GM19324 (cell line): Measurements from ENCODE around the gene EIF4G2.

ENCODE experiments used
- ATAC-seq: cut with Tn5 transposase; IDR thresholded peaks from one replicate; pipeline ENCODE4 v1.9.1; 2021; ENCODE audit warnings: mild to moderate bottlenecking, moderate library complexity; ENCODE audit not compliant: unreplicated experiment, low FRiP score

Gene EIF4G2

DNA sequence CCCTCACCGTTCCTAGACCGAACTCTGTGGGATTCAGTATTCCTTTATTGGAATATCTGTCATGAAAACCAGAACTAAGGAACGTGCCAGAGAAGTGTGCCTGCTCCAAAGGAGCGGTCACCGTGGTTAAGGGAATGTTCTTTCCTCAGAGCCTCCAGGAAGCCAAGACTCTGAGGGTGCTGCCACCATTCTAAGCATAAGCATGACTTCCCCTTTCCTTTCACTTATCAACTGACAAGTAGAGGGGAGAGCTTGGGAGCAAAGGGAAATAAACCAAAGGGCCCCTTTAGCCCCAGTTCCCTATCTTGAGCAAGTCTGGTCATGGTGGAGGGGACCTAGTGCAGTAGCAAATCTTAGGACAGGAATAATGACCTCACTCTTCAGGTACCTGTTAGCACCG lies 30.9 kb downstream of the EIF4G2 start:
- ATAC-seq, result no peak

DNA sequence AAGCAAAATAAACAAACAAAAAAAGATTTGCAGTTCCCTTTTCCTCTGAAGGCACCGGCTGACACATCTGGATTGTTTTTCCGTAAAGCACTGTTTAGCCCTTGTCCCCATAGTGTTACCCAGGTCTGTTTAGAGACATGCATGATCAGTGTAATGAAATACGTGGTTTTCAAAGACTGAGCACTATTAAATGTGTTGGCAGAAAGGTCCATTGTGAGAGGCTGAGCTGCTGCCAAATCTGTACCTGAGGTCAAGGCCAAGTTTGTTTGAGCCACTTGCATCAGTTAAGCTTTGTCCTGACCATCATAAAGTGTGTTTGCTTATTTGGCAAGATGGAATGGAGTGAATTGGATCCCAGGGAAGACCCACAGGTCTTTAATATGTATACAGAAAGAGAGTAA lies 31.3 kb downstream of the EIF4G2 start:
- ATAC-seq, result no peak

DNA sequence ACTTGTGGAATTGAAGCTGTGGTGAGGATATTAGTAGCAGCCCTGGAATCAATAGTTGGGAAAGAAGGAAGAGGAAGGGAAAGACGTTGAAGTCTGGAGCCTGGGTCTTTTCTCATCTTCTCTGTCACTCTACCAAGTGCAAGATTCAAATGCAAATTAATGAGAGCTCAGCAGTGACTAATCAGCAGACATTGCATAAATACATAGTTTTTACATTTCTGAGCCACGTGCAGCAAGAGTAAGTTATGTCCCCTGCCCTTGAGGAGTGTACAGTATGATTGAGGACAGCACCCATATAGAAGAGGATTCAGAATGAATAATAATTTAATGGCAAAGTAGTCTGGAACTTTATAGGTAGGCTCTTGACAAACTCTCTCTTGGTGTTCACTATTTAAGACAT lies 33.9 kb downstream of the EIF4G2 start:
- ATAC-seq, result no peak

DNA sequence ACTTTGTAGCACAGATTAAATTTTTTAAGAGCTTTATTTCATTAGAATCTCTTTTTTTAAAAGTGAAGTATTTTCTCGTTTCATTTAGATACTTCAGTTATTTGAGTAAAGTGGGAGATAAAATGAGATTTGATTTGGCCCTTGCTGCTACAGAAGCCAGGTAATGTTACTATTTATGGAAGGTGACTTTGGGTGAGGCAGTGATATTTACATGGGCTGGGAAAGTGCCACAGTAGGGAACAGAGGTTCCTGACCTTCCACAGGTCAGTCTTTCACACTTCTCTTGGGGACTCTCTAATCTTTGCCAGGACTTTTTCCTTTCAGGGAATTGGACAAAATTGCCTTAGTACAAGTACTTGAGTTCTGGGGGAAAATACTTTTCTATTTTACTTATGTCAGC lies 37.3 kb downstream of the EIF4G2 start:
- no peak for ATAC-seq

DNA sequence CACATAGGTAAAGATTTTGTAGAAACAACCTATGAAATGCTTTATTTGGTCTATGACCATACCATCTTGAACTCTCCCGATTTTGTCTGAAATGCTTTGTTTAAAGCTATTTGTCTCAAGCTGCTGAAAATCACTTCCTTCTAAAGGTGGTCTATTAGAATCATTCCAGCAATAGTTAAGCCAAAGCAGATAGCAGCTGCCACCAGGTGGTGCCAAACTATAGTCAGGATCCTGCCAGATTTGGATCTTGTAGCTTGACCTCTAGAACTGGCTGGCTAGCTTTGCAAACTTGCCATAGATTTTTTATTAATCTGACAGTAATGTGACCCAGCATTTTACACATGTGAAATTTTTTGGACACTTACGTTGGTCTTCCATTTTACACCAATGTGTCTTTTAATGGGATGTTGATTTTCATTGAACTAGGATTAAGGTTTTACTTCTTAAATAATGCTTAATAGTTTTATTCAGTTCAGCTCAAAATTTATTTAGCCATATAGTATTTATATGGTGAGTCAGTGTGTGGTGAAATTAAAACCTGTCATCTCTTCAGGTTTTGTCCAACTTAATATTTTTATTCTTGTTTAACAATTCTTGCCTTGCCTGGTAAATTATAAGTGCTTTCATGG lies 38.0 kb downstream of the EIF4G2 start:
- no peak for ATAC-seq

DNA sequence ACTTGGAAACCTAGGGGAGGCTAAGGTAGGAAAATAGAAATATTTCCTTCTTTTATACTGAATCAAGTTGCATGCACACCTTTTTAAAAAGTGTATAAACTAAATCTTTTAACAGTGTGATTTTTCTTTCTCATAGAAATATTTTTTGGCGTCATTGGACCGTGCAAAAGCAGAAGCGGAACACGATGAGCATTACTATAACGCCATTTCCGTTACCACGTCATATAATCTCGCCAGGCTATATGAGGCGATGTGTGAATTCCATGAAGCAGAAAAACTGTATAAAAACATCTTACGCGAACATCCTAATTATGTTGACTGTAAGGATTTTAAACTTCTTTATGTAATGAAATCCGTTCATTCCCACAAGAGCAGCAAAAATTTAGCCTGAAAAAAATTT lies 44.3 kb downstream of the EIF4G2 start:
- ATAC-seq, result no peak

DNA sequence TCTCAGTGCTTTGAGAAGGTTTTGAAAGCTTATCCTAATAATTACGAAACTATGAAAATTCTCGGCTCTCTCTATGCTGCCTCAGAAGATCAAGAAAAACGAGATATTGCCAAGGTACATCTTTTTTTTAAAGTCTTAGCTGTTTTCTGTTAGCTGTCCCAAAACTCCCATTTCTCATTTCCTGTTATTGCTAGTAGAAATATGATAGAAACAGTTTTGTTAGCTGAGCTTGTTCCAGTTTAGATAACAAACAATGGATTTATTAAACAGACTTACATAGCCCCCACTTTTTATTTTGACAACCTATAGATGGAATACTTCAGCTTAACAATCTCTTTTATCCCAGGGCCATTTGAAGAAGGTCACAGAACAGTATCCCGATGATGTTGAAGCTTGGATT lies 45.0 kb downstream of the EIF4G2 start:
- ATAC-seq, result no peak

DNA sequence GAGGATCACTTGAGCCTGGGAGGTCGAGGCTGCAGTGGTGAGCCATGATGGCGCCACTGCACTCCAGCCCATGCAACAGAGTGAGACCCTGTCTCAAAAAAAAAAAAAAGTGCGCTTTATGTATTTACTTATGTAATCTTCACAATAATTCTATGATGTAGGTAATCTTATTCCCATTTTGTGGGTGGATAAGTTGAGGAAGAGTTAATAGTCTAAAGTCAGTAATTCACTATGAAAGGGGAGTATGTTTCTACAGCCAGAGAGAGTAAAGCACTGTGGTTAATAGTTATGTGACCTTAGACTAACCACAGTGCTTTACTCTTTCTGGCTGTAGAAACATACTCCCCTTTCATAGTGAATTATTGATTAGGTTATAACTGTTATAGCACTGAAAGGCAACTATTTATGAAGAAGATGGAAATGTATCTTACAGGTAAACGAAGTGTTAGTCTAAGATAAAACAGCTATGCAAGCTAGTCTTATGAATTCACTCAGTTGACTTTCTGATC lies 45.8 kb downstream of the EIF4G2 start:
- ATAC-seq, result no peak

DNA sequence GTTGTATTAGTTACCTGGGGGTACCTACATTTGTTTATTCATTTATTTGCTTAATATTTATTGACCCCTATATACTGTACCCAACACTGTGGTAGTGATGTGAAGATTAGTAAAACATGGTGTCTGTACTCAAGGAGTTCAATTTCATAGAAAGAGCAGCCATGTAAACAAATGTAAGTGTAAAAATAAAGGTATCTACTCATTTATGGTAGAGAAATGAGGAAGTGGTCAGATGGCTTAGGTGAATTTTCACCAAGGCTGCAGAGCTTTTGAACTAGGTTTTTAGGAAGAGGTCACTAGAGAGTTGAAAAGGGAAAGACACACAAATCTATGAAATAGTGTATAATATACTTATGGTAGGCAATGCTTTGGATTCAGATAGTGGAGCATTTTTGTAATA lies 46.5 kb downstream of the EIF4G2 start:
- ATAC-seq, result peak; percentile 55

DNA sequence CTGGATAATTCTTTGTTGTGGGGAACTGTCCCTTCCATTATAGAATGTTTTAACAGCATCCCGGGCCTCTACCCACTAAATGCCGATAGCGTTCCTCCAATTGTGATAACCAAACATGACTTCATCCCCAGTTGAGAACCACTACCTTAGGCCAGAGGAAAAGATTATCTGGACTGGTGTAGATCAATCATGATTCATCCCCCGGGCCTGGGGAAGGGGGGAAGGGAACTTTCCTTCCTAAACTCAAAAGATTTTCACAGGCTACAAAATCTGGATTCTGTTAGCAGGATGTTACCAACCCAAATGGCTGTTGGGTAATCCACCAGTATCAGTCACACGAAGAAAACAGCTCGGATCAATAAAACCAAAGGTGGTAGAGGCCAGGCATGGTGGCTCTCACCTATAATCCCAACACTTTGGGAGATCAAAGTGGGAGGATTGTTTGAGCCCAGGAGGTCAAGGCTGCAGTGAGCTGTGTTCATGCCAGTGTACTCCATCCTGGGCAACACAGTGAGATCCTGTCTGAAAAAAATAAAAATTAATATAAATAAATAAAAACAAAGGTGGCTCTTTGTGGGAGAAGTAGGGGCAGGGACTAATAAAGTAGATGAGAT lies 47.5 kb downstream of the EIF4G2 start:
- no peak for ATAC-seq

DNA sequence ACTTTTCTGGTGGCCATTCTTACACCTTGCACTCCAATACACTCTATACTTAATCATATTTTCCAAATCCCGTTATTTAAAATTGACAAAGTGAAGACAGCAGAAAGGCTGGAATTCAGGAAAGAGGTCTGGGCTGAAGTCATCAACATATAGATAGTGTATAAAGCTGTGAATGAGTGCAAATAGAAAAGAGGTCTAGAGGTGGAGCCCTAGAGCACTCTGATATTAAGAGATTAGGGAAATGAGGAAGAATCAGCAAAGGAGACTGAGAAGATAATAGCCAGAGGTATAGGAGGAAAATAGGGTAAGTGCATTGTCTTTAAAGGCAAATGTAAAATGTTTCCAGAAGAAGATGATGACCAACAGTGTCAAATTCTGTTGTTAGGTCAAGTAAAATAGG lies 49.8 kb downstream of the EIF4G2 start:
- no peak for ATAC-seq

DNA sequence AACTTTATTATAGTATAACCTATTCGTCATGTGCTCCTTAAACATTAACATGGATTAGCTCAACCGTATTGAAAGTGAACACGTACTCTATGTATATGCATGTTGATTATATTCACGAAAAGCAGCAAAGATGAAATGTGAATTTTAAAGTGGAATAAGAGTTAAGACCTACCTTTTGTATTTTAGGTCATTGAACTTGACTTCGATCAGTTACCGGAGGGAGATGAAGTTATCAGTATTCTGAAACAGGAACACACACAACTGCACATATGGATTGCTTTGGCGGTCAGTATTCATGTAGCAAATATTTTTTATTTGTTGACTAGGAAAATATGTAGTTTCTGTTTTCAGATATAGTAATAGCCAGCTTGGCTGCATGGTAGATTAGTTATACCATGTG lies 56.2 kb downstream of the EIF4G2 start:
- ATAC-seq, result no peak

DNA sequence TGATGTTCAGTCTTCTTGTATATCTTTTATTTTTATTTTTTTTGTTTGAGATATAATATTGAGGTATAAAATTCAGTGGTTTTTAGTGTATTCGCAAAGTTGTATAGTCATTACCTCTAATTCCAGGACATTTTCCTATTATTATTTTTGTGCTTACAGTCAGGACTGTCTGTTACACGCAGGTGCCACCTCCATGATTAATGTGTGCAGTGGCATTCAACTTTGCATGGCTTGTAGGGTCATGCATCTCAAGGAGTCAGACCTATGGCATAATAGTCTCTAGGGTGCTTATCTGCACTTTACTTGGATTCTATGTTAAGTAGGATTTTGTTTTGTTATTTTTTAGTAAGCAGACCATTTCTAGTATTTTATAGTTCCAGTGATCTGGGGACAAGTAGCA lies 56.7 kb downstream of the EIF4G2 start:
- ATAC-seq, result no peak

DNA sequence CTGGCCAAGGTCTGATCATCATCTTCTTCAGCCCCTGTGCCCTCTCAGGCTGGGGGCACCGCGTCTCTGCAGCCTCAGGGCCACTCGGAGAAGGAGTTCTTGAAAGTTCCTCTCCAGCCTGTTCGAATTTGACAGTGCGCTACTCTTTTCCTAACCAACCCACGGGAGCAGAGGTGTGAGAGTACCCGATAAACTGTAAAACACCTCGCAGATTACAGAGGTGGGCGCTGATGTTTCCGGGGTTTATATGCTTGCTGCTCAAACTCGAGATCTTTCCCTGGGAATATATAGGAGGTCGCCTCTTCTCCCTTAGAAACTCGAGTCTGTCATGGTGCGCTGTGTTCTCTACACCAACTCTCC lies 57.2 kb downstream of the EIF4G2 start:
- ATAC-seq, result no peak

DNA sequence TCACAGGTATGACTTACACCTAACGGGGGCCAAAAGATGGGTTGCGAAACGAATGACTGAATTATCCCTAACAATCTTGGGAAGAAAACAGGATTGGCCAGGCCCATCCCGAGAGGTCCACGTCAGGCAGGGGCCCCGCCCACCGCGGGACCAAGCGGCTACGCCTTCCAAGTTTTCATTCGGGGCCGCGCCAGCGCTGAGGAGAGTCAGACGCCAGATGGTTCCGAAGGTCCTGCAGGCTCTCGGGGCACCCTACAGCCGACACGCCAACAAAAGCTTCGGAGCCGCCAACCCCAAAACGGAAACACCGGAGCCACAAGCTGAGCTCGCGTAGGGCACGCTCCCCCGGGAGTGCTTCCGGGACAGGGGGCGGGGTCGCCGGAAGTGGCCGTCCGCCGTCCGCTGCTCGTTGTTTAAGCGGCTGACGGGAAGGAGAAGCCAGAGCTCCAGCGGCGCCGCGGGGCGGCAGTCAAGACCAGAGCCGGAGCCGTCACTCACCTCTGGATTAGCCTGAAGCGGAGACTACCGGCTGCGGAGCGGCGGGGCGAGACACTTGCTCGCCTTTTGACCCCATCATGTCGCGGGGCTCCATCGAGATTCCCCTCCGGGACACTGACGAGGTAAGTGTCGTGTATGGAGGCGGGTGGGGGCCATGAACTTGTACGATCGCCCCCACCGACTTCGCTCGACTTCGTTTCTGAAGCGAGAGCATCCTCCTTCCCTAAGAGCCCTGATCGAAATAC lies 57.7 kb downstream of the EIF4G2 start, which contains the start of gene CTR9:
TSS of gene CTR9 (plus strand) at position 409 of the 743 bp plus-strand sequence. CDS start at position 576, 167 bp downstream.
- peak; percentile 94 for ATAC-seq

DNA sequence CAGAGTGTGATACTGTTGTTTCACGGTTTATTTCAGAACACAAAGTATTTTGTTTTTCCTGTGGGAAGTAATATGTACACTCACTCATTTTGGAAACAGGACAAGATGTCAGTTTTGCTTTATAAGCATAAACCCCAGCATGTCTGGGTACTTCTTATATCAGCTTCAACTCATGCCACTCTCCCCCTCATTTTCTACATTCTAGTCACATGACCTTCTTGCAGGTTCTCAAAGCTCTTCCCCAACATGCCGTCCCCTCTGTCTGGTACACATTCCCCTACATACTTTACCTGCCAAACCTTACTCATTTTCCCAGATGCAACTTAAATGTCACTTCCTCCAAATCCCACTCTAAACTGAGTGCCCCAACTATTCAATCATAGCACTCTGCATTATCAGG lies 59.2 kb downstream of the EIF4G2 start:
- no peak for ATAC-seq

DNA sequence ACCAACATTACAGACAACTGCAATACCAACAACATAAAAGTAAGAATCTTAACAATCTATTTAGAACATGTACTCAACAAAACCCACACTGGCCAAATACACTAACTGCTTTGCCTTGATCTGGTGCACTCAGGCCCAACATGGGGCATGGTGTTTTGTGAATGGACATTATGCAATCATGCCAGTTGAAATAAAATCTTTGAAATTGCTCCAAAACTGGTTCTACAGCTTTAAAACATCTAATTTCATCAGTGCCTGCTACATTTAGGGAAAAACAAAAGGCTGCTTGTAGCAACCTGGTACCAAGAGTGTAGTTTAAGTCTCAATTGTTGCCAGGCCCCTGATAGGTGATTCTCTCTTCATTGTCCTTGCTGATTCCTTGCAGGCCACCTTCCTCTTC lies 61.0 kb downstream of the EIF4G2 start:
- ATAC-seq, result no peak
